HepG2 (cell line): Measurements from ENCODE around the gene POTEI.
"Not testable (repeated sequence)": the region's sequence is repeated elsewhere in the genome, so short reads cannot be mapped to it uniquely, and the experiment has no call there.

Source experiments
- CBX5 ChIP-seq: sonication (generic); formaldehyde crosslinking; IDR thresholded peaks from 2 replicates; pipeline ENCODE4 v1.4.0; 2020; ENCODE audit warnings: missing genetic modification reagents, borderline replicate concordance
- CCAR2 ChIP-seq: fragments of 200-400 bp; formaldehyde crosslinking; optimal IDR thresholded peaks from 2 replicates; pipeline ENCODE3; 2018; ENCODE audit warnings: low read depth, mild to moderate bottlenecking, low read length, moderate library complexity
- CTCF ChIP-seq: sonication (generic); formaldehyde crosslinking; IDR thresholded peaks from 2 replicates; pipeline ENCODE4 v1.5.0; 2020; ENCODE audit warnings: mild to moderate bottlenecking, missing genetic modification reagents, moderate library complexity
- ERF ChIP-seq: IDR thresholded peaks from 2 replicates; pipeline ENCODE4 v1.6.1; 2018; ENCODE audit warnings: missing biosample characterization, missing genetic modification reagents
- JDP2 ChIP-seq: sonication (generic); formaldehyde crosslinking; IDR thresholded peaks from 2 replicates; pipeline ENCODE4 v1.8.1; 2022; ENCODE audit warnings: missing genetic modification reagents, borderline replicate concordance
- NCOA1 ChIP-seq: sonication (generic); formaldehyde crosslinking; IDR thresholded peaks from 2 replicates; pipeline ENCODE4 v1.9.0; 2021; ENCODE audit warnings: missing genetic modification reagents
- SMC3 ChIP-seq: IDR thresholded peaks from 2 replicates; pipeline ENCODE4 v1.6.1; 2011; ENCODE audit warnings: low read length, improper control_type of control experiment
- SOX5 ChIP-seq: IDR thresholded peaks from 2 replicates; pipeline ENCODE4 v1.6.1; 2016; ENCODE audit warnings: borderline replicate concordance
- ZBTB10 ChIP-seq: sonication (generic); formaldehyde crosslinking; IDR thresholded peaks from 2 replicates; pipeline ENCODE4 v1.4.0; 2020; ENCODE audit warnings: missing genetic modification reagents, borderline replicate concordance
- ZC3H13 ChIP-seq: sonication (generic); formaldehyde crosslinking; IDR thresholded peaks from 2 replicates; pipeline ENCODE4 v1.8.1; 2023; ENCODE audit warnings: mild to moderate bottlenecking, missing genetic modification reagents, moderate library complexity
- ZNF3 ChIP-seq: IDR thresholded peaks from 2 replicates; pipeline ENCODE4 v1.7.0; 2017; ENCODE audit warnings: inconsistent platforms
- ZNF629 ChIP-seq: sonication (generic); formaldehyde crosslinking; conservative IDR thresholded peaks from 2 replicates; pipeline ENCODE4 v1.5.0; 2020; ENCODE audit warnings: missing genetic modification reagents

- not testable (repeated sequence) for TF ChIP-seq CTCF (CRISPR knock-in tag); ZC3H13 (CRISPR knock-in tag); SOX5 (CRISPR knock-in tag); ZNF629; CBX5; NCOA1 (CRISPR knock-in tag); ERF; SMC3; JDP2 (CRISPR knock-in tag); CCAR2; ZBTB10 (CRISPR knock-in tag); ZNF3
Measured at GRCh38 chr2:130543785-130544528, 34.8 kb upstream of the POTEI start.
